ENCODE results near the gene HOMER2. TPM values are rescaled to one million over a fixed set of nuclear protein-coding genes. Genes with fewer than 3 reads are reported as not detected.

Gene HOMER2
- total and polyA plus RNA-seq, 2 donors = 1.2 to 8.9 TPM

DNA sequence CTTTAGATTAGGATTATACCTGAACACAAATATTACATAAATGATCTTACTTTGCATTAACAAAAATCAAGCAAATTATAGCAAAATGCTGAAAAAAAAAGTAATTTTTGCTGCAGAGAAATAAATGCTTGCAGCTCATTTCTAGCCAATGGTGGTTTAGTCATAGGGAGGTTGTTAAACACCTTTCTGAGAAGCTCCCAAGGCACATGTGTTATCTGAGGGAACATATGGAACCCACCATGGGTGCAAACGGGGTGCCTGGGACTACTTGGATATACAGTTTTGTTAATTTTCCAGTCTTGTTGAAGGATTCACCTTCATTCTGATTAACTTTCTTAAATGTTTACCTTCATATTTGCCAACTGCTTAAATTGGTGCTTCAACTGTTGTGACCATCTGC is 24.6 kb upstream of the HOMER2 start:
- Histone ChIP-seq H3K36me3 (ENCODE audit: insufficient read depth) (no peaks in the 10 kb centered on the region), H3K4me1 (ENCODE audit: insufficient read depth) (no peaks in the 10 kb centered on the region), H3K27ac (ENCODE audit: low read depth) (no peak overlapping the region), H3K4me3 (ENCODE audit: low read depth, low read length) (no peak overlapping the region)
- 75% methylated on average over 1 of the region's 1 CpG for WGBS
- DNase-seq (ENCODE audit: extremely low spot score) = no peak

DNA sequence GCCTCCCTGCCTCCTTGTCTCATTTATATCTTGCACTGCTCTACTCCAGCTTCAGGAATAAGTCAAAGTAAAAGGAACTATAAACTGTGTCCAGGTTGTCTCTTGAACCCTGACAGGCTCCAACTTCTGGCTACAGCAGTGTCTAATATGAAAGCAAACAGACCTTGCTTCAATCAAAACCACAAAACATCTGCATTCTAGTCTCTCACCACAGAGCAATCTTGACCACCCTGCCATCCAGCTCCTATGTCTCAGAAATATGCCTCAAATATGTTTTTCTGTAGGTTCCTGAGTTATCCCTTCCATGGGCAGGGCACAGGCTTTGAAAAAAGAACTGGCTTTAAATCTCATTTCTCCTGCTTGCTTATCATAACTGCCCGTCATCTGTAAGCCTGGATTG is 20.5 kb upstream of the HOMER2 start:
- no peaks in the 10 kb centered on the region for H3K4me1 ChIP-seq (ENCODE audit: insufficient read depth)
- no peak overlapping the region for H3K4me3 ChIP-seq (ENCODE audit: low read depth, low read length)
- H3K36me3 ChIP-seq (ENCODE audit: insufficient read depth) = no peaks in the 10 kb centered on the region
- DNase-seq (ENCODE audit: extremely low spot score) = no peak
- H3K27ac ChIP-seq (ENCODE audit: low read depth) = no peak overlapping the region
- 77% methylated on average over 1 of the region's 1 CpG for WGBS

DNA sequence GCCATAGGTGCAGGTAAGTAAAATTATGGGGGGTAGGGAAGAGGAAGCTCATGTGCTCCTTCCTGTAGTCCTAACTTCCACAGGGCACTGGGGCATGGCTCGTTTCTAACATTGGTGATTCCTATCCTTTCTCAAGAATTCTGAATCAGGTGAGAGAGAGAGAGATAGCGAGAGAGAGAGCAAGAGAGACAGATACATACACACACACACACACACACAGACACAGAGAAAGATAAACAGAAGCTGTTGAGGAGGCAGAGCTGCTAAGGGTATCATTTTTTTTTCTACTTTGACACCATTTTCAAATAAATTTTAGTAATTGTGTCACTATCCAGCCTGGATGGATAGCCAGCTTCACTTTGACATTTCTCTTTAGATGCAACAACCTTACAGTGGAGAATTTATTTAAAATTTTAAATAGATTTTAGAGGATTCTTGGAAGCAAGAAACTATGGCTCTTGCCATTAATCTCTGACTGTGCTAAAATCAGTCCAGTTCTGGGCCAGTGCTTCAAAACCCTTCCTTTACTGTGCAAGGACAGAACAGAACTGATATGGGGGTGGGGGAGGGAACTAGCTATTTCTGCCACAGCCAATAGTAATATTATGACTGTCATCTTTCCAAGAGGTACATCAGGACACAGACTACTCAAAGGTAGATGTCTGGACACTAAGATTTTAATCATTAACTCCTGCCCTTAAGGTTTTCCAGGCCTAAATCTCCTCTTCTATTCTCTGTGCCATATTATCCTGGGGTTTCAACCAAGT is 18.9 kb upstream of the HOMER2 start:
- WGBS = 69% methylated on average over 2 of the region's 2 CpGs
- no peaks in the 10 kb centered on the region for H3K4me1 ChIP-seq (ENCODE audit: insufficient read depth)
- no peak overlapping the region for H3K4me3 ChIP-seq (ENCODE audit: low read depth, low read length)
- H3K27ac ChIP-seq (ENCODE audit: low read depth) = no peak overlapping the region
- H3K36me3 ChIP-seq (ENCODE audit: insufficient read depth) = no peaks in the 10 kb centered on the region
- DNase-seq (ENCODE audit: extremely low spot score) = no peak

DNA sequence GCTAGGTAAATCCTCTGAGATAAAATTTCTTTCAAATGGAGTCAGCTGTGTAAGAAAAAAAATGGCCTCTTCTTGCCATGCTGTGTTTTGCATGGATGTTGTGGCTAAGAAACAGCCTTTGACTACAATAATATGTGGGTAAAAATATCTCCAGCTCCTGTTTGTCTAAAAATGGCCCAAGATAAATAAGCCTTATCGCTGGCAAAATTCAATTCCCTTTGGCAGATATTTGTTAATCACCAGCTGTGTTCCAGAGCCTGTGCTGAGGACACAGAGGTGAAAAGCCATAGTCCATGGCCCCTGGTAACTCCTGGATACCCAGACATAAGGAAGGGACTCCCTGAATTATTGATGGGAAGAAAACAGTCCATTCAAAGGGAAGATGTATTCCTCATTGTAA is 18.2 kb upstream of the HOMER2 start:
- H3K4me3 ChIP-seq (ENCODE audit: low read depth, low read length) = no peak overlapping the region
- H3K27ac ChIP-seq (ENCODE audit: low read depth) = no peak overlapping the region
- WGBS = 64% methylated on average over 1 of the region's 1 CpG
- no peaks in the 10 kb centered on the region for H3K4me1 ChIP-seq (ENCODE audit: insufficient read depth)
- H3K36me3 ChIP-seq (ENCODE audit: insufficient read depth) = no peaks in the 10 kb centered on the region
- DNase-seq (ENCODE audit: extremely low spot score) = no peak

DNA sequence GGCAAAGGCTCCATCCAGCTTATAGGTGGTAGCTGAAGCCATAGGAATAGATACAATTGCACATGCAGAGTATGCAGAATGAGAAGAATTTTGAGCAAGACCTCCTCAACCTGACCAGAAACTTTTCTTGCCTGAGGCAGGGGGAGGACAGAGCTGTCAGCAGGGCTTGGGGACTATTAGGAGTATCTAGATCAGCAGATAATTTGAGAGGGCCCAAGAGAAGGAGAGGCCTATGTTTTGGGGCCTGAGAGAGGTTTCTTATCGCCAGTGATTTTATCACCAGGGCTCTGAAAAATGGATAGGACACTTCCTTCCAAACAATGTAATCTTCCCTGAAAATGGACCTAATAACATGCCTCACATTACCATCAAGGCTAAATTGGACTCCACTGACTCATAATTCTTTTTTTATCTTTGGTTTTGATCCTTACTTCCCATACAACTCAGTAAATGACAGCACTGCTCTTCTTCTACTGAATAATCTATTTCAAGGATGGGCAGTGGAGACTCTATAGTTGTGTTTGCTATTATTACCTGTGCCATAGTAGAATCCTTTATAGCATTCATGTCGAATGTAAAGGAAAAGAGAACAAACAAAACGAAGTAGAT is 17.7 kb upstream of the HOMER2 start:
- 29% methylated on average over 3 of the region's 3 CpGs for WGBS
- no peak overlapping the region for H3K27ac ChIP-seq (ENCODE audit: low read depth)
- DNase-seq (ENCODE audit: extremely low spot score) = no peak
- no peaks in the 10 kb centered on the region for H3K36me3 ChIP-seq (ENCODE audit: insufficient read depth)
- no peaks in the 10 kb centered on the region for H3K4me1 ChIP-seq (ENCODE audit: insufficient read depth)
- H3K4me3 ChIP-seq (ENCODE audit: low read depth, low read length) = no peak overlapping the region

DNA sequence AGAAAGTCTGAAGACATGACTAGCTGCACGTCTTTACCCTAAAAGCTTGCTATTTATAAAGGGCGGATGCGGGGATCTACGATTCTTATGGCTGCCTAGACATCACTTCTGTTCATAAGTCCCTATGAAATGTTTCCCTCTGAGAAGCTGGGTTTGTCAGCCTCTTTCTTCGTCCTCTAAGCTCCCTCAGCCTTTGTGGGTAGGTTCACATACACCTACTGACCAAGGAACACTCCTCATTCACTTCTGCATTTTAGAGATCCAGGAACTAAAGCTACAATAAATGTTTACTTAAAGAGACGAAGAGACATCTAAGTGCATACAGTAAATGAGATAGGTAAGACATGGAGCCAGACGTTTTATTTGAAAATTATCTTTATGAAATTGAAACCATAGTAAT is 16.8 kb upstream of the HOMER2 start:
- WGBS = 66% methylated on average over 7 of the region's 7 CpGs

DNA sequence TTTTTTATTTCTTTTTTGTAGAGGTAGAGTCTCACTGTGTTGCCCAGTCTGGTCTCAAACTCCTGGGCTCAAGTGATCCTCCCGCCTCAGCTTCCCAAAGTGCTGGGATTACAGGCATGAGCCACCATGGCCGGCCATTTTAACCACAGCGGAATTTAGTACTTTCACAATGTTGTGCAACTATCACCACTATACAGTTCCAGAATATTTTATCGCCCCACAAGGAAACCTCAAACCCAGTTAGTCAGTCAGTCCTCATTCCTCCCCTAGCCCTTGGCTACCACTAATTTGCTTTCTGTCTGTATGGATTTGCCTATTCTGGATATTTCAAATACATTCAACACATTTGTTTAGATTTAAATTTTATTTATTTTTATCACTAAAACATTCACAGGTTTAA is 15.5 kb upstream of the HOMER2 start:
- DNase-seq (ENCODE audit: extremely low spot score) = no peak
- H3K4me1 ChIP-seq (ENCODE audit: insufficient read depth) = no peaks in the 10 kb centered on the region
- H3K27ac ChIP-seq (ENCODE audit: low read depth) = no peak overlapping the region
- 89% methylated on average over 4 of the region's 4 CpGs for WGBS
- no peaks in the 10 kb centered on the region for H3K36me3 ChIP-seq (ENCODE audit: insufficient read depth)
- no peak overlapping the region for H3K4me3 ChIP-seq (ENCODE audit: low read depth, low read length)

More for the DNA sequence above, 16.8 kb upstream of the HOMER2 start:
- H3K27ac ChIP-seq (ENCODE audit: low read depth) = no peak overlapping the region
- no peak overlapping the region for H3K4me3 ChIP-seq (ENCODE audit: low read depth, low read length)
- no peaks in the 10 kb centered on the region for H3K36me3 ChIP-seq (ENCODE audit: insufficient read depth)
- no peak for DNase-seq (ENCODE audit: extremely low spot score)
- H3K4me1 ChIP-seq (ENCODE audit: insufficient read depth) = no peaks in the 10 kb centered on the region

DNA sequence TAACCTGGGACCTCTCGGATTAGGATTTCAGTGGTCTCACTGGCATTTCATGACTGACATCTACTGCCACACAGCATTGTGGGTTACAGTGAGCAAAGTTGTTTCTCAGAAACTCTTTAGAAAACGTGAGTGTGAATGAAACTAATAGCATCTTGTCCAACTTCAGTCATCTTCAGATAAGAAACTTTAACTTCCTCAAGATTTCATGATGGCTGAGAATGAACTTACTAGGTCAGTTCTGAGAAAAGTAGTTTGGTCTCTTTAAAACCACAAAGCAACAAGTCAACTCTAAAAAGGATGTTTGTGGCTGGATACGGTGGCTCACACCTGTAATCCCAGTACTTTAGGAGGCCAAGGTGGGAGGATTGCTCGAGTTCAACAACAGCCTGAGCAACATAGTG is 14.2 kb upstream of the HOMER2 start:
- no peak for DNase-seq (ENCODE audit: extremely low spot score)
- Histone ChIP-seq H3K27ac (ENCODE audit: low read depth) (no peak overlapping the region), H3K36me3 (ENCODE audit: insufficient read depth) (no peaks in the 10 kb centered on the region), H3K4me1 (ENCODE audit: insufficient read depth) (no peaks in the 10 kb centered on the region), H3K4me3 (ENCODE audit: low read depth, low read length) (no peak overlapping the region)
- whole genome bisulfite sequencing = 68% methylated on average over 4 of the region's 4 CpGs

DNA sequence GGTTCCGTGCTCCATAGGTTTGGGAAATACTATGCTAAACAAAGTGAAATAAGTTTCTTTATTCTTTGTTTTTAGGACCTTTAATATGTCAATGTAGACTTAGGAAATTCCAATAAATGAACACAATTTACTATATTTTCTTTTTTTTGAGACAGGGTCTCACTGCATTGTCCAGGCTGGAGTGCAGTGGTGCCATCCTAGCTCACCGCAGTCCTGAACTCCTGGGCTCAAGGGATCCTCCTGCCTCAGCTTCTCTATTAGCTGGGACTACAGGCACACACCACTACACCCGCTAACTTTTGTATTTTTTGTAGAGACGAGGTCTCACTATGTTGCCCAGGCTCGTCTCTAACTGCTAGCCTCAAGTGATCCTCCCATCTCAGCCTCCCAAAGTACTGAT is 12.4 kb upstream of the HOMER2 start:
- Histone ChIP-seq H3K27ac (ENCODE audit: low read depth) (no peak overlapping the region), H3K36me3 (ENCODE audit: insufficient read depth) (no peaks in the 10 kb centered on the region), H3K4me1 (ENCODE audit: insufficient read depth) (no peaks in the 10 kb centered on the region), H3K4me3 (ENCODE audit: low read depth, low read length) (no peak overlapping the region)
- no peak for DNase-seq (ENCODE audit: extremely low spot score)
- 96% methylated on average over 5 of the region's 5 CpGs for WGBS

DNA sequence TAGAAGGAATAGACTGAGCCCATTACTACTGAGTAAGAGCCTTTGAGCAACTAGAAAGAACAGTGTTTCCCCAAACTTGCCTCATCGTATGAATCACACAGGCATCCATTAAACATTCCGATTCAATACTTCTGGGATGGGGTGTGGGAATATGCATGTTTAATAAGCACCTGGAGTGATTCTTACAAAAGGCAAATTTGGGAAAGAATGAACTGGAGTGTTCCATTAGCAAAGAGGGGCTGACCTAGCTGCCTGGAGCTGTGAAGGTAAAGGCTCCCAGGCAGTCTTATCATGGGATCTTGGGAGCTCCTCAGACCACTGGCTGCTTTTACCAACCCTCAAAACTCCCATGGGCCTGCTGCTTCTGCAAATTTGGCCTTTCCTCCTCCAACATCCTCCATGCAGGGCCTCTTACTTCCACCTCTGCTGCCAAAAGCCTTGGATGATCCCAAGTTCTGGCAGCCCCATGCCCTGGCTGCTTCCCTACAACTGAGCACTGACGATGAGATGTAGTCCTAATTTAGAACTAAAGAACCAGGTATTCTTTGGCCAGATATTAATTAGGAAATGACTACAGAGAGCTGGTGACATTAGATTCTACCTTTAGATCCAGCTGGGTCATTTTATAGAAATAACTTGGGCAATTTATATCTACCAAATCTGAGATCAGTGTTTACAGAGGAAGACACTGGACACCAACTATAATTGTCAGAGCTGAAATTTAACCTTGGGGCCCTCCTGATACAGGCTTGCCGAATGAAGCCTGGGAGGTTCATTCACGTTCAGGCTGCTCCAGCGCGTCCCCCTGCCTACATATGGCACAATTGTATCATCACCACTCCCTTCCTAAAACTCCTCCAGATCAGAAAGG is 11.2 kb upstream of the HOMER2 start:
- Histone ChIP-seq H3K36me3 (ENCODE audit: insufficient read depth) (no peaks in the 10 kb centered on the region), H3K27ac (ENCODE audit: low read depth) (no peak overlapping the region), H3K4me3 (ENCODE audit: low read depth, low read length) (no peak overlapping the region), H3K4me1 (ENCODE audit: insufficient read depth) (no peaks in the 10 kb centered on the region)
- 78% methylated on average over 7 of the region's 7 CpGs for WGBS
- no peak for DNase-seq (ENCODE audit: extremely low spot score)

DNA sequence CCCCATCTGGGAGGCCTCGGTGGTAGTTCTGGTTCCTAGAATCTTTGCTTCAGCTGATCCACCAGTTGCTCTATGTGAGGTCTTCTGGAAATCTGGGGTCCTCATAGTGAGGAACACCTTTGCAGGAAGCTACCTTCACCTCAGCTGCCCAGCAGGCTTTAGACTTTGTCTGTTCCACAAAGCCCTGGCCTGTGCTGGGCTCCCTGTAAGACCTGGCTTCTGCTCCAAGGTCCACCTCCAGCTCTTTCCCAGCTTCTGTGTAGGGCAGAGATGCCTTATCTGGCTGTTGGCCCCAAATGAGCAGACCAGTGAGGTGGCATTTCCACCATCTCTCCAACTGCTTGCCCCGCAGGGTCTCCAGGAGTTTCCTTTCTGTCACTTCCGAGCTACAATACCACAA is 8.2 kb upstream of the HOMER2 start:
- DNase-seq (ENCODE audit: extremely low spot score) = no peak
- H3K4me3 ChIP-seq (ENCODE audit: low read depth, low read length) = no peak overlapping the region
- H3K4me1 ChIP-seq (ENCODE audit: insufficient read depth) = no peaks in the 10 kb centered on the region
- H3K27ac ChIP-seq (ENCODE audit: low read depth) = no peak overlapping the region
- 89% methylated on average over 3 of the region's 3 CpGs for WGBS
- no peaks in the 10 kb centered on the region for H3K36me3 ChIP-seq (ENCODE audit: insufficient read depth)

DNA sequence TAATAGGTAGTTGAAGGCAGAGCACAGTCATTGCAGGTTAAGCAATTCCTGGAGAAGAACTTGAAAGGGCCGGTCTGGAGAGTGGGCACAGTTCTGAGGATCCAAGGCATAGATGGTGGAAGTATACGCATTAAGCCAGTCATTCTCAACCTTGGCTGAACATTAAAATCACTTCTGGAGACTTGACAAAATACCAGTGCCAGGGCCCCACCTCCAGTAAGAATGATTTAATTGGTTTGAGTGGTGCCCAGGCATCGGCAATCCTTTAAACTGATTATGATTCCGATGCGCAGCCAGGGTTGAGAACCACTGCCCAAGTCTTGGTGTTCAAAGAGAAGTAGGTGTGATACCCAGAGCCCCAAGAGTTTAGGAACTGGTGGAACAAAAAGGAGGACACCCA is 6.9 kb upstream of the HOMER2 start:
- H3K4me3 ChIP-seq (ENCODE audit: low read depth, low read length) = no peak overlapping the region
- DNase-seq (ENCODE audit: extremely low spot score) = no peak
- 95% methylated on average over 5 of the region's 5 CpGs for WGBS
- H3K4me1 ChIP-seq (ENCODE audit: insufficient read depth) = no peaks in the 10 kb centered on the region
- H3K36me3 ChIP-seq (ENCODE audit: insufficient read depth) = no peaks in the 10 kb centered on the region
- H3K27ac ChIP-seq (ENCODE audit: low read depth) = no peak overlapping the region

DNA sequence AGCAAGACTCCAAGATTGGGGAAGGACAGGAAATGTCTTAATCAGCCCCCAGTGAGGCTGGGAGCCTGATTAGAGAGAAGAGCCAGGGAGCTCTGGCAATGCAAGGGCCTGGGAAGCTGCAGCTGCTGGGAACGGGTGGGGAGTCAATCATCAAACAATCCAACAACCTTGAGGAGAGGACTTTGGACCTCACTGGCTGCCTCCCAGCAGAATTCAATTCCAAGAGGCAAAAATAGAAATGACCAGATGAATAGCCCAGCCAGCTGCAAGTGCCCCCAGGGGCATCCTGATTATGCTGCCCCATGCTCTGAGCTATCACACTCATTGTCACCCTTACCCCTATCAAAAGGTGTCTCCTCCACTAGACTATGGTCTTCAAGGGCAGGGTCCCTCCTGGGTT is 6.1 kb upstream of the HOMER2 start:
- no peaks in the 10 kb centered on the region for H3K36me3 ChIP-seq (ENCODE audit: insufficient read depth)
- no peak overlapping the region for H3K27ac ChIP-seq (ENCODE audit: low read depth)
- 76% methylated on average over 1 of the region's 1 CpG for WGBS
- DNase-seq (ENCODE audit: extremely low spot score) = no peak
- H3K4me1 ChIP-seq (ENCODE audit: insufficient read depth) = no peaks in the 10 kb centered on the region
- H3K4me3 ChIP-seq (ENCODE audit: low read depth, low read length) = no peak overlapping the region
